Stimulated activated naive B cell treated with anti-CD40 and anti-IgM and Interleukin-4, amounts not matched to agents 10 μg/mL and 1 μg/mL and 100 μg/mL, for 72 hours (primary cell): ENCODE measurements around the gene TMED9.
"Not testable (repeated sequence)": the region's sequence is repeated elsewhere in the genome, so short reads cannot be mapped to it uniquely, and the experiment has no call there.

Experiments
- ATAC-seq, 2 donors: fragments of 150-1000 bp; cut with Tn5 transposase; replicated peaks; 2 replicates each; pipeline ENCODE4 v1.10.0; 2021; ENCODE audit warnings: moderate library complexity in 1 of 2
- DNase-seq: peaks from one replicate; pipeline ENCODE4 v3.0.0; 2021
- H3K27ac Mint-ChIP-seq: one replicate; pipeline ENCODE4 v1.8.0; 2022; ENCODE audit warnings: mild to moderate bottlenecking, mixed read lengths
- H3K27me3 Mint-ChIP-seq, 2 donors: one replicate each; pipeline ENCODE4 v1.8.0; 2022; ENCODE audit warnings: mixed read lengths in 2 of 2
- H3K36me3 Mint-ChIP-seq, 2 donors: one replicate each; pipeline ENCODE4 v1.8.0; 2022; ENCODE audit warnings: mixed read lengths in 2 of 2, mild to moderate bottlenecking in 1 of 2
- H3K4me1 Mint-ChIP-seq, 2 donors: one replicate each; pipeline ENCODE4 v1.8.0; 2022; ENCODE audit warnings: mixed read lengths in 2 of 2, mild to moderate bottlenecking in 1 of 2
- H3K4me3 Mint-ChIP-seq, 2 donors: one replicate each; pipeline ENCODE4 v1.8.0; 2022; ENCODE audit warnings: mild to moderate bottlenecking in 2 of 2, mixed read lengths in 2 of 2, moderate library complexity in 1 of 2
- H3K9me3 Mint-ChIP-seq, 2 donors: one replicate each; pipeline ENCODE4 v1.8.0; 2022; ENCODE audit warnings: mixed read lengths in 2 of 2, mild to moderate bottlenecking in 1 of 2

TMED9 gene

DNA sequence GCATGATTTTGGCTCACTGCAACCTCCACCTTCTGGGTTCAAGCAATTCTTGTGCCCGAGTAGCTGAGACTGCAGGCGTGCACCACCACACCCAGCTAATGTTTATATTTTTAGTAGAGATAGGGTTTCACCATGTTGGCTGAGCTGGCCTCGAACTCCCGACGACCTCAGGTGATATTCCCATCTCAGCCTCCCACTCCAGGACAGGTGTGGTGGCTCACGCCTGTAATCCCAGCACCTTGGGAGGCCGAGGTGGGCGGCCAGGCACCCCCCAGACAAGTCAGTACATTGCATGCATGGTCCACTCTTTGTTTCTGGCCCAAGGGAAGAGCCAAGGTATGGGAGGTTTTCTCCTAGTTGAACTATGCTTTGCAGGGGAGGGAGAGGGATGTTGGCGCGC, 32.2 kb downstream of the TMED9 start:
- H3K27ac Mint-ChIP-seq, H3K9me3 Mint-ChIP-seq, H3K27me3 Mint-ChIP-seq, DNase-seq, H3K4me3 Mint-ChIP-seq, ATAC-seq, H3K4me1 Mint-ChIP-seq: not testable (repeated sequence)
- H3K36me3 Mint-ChIP-seq = peaks cover 15 to 46% of the 10 kb centered on the region in 2 donors

DNA sequence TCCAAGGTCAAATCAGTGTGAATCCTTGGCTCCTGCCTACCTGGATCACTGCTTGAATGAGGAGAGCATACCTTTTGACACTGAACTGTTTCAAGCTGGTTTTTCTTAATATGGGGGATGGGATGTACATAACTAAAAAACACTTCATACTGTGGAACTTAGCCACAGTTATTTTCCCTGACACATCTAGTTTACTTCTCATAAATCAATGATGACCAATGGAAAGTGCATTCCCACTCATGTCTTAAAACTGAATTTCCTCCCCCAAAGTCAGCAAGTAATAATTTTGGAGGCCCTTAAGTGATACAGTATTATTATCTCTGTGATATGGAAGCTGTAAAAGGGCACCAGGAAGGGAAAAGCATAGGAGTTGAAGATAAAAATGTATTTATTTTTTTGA, 38.2 kb downstream of the TMED9 start:
- H3K36me3 Mint-ChIP-seq = peaks cover 4 to 13% of the 10 kb centered on the region in 2 donors
- not testable (repeated sequence) for H3K4me1 Mint-ChIP-seq, ATAC-seq, H3K9me3 Mint-ChIP-seq, H3K4me3 Mint-ChIP-seq, DNase-seq, H3K27me3 Mint-ChIP-seq, H3K27ac Mint-ChIP-seq

DNA sequence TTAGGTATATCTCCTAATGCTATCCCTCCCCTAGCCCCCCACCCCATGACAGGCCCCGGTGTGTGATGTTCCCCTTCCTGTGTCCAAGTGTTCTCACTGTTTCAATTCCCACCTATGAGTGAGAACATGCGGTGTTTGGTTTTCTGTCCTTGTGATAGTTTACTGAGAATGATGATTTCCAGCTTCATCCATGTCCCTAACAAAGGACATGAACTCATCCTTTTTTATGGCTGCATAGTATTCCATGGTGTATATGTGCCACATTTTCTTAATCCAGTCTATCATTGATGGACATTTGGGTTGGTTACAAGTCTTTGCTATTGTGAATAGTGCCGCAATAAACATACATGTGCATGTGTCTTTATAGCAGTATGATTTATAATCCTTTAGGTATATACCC, 42.9 kb downstream of the TMED9 start:
- not testable (repeated sequence) for H3K27me3 Mint-ChIP-seq, H3K9me3 Mint-ChIP-seq, DNase-seq, H3K4me1 Mint-ChIP-seq, ATAC-seq, H3K27ac Mint-ChIP-seq, H3K4me3 Mint-ChIP-seq
- peaks cover 4 to 14% of the 10 kb centered on the region in 2 donors for H3K36me3 Mint-ChIP-seq

DNA sequence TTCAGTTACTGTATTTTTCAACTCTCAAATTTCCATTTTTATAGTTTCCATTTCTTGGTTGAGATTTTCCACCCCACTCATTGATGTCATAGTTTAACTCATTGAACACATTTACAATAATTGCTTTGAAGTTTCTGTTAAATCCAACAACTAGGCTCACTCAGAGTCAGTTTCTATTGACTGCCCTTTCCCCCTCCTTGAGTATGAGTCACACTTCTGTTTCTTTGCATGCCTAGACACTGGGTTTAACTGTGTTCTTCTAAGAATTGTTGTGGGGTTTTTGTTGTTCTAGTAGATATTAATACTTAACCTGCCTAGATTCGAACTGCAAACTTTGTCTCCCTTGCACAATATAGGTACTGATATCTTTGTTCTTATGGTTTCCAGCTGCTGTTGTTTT, 53.5 kb downstream of the TMED9 start:
- H3K4me3 Mint-ChIP-seq, H3K4me1 Mint-ChIP-seq, H3K27ac Mint-ChIP-seq, H3K27me3 Mint-ChIP-seq, H3K9me3 Mint-ChIP-seq, DNase-seq: not testable (repeated sequence)
- ATAC-seq = peak; percentile 62 to 70
- H3K36me3 Mint-ChIP-seq = peaks cover 10 to 19% of the 10 kb centered on the region in 2 donors
